Measurements from ENCODE around the gene LNPEP.
"Not testable (repeated sequence)": the region's sequence is repeated elsewhere in the genome, so short reads cannot be mapped to it uniquely, and the experiment has no call there.

Gene LNPEP

GRCh38 chr5:96930589-96930988 lies 5.3 kb upstream of the LNPEP start:
- DNase-seq = no peak

- not testable (repeated sequence) for DNase-seq
Measured at GRCh38 chr5:96931037-96931436, 4.8 kb upstream of the LNPEP start.

GRCh38 chr5:96931605-96932004 lies 4.3 kb upstream of the LNPEP start:
- no peak for DNase-seq

- DNase-seq = no peak
Measured at GRCh38 chr5:96932026-96932425, 3.9 kb upstream of the LNPEP start.

- no peak for DNase-seq
Measured at GRCh38 chr5:96933764-96934707, 1.8 kb upstream of the LNPEP start.

- peak; percentile 90 for DNase-seq
Measured at GRCh38 chr5:96934708-96935558, 947 bp upstream of the LNPEP start.

GRCh38 chr5:96936431-96937320 lies 796 bp downstream of the LNPEP start:
- peak; percentile 35 for DNase-seq

- no peak for DNase-seq
Measured at GRCh38 chr5:96940586-96940985, 4.7 kb downstream of the LNPEP start.

- no peak for DNase-seq
Measured at GRCh38 chr5:96941140-96941539, 5.3 kb downstream of the LNPEP start.

GRCh38 chr5:96942078-96942477 lies 6.2 kb downstream of the LNPEP start:
- DNase-seq = no peak

GRCh38 chr5:96942911-96943310 lies 7.0 kb downstream of the LNPEP start:
- no peak for DNase-seq

GRCh38 chr5:96943799-96944198 lies 7.9 kb downstream of the LNPEP start:
- no peak for DNase-seq

- no peak for DNase-seq
Measured at GRCh38 chr5:96945144-96945897, 9.4 kb downstream of the LNPEP start.

- no peak for DNase-seq
Measured at GRCh38 chr5:96946381-96946780, 10.5 kb downstream of the LNPEP start.

- no peak for DNase-seq
Measured at GRCh38 chr5:96952118-96952750, 16.4 kb downstream of the LNPEP start.

GRCh38 chr5:96952974-96953730 lies 17.3 kb downstream of the LNPEP start:
- DNase-seq = no peak

- no peak for DNase-seq
Measured at GRCh38 chr5:96957254-96958049, 21.6 kb downstream of the LNPEP start.

GRCh38 chr5:96958977-96959376 lies 23.1 kb downstream of the LNPEP start:
- no peak for DNase-seq

- DNase-seq = no peak
Measured at GRCh38 chr5:96961053-96961452, 25.2 kb downstream of the LNPEP start.

GRCh38 chr5:96962540-96962991 lies 26.7 kb downstream of the LNPEP start:
- DNase-seq = no peak

All from effector CD8-positive, alpha-beta T cell (primary cell).